Stimulated activated CD4-positive, alpha-beta T cell treated with anti-CD3 and anti-CD28 coated beads, Interleukin-12 subunit alpha, Interleukin-12 subunit beta, amount 100 ng/mL, for 24 hours (primary cell): ENCODE data around the gene SH3GLB1.

Source experiments
- DNase-seq, 2 experiments: peaks; one replicate each; pipeline ENCODE4 v3.0.0-alpha.2; 2020; ENCODE audit warnings: low read depth in 2 of 2

SH3GLB1 gene

GRCh38 chr1:86773341-86774288 lies 69.2 kb downstream of the SH3GLB1 start:
- no peak for DNase-seq

GRCh38 chr1:86774305-86775295 lies 70.2 kb downstream of the SH3GLB1 start:
- peak; percentile 17 to 22 for DNase-seq

GRCh38 chr1:86775395-86775794 lies 71.0 kb downstream of the SH3GLB1 start:
- DNase-seq, result no peak

GRCh38 chr1:86776108-86776507 lies 71.7 kb downstream of the SH3GLB1 start:
- DNase-seq, result no peak

- no peak for DNase-seq
These were observed 74.3 kb downstream of the SH3GLB1 start for GRCh38 chr1:86778569-86779239.

- no peak for DNase-seq
These were observed 75.2 kb downstream of the SH3GLB1 start for GRCh38 chr1:86779308-86780191.

- no peak for DNase-seq
These were observed 78.1 kb downstream of the SH3GLB1 start for GRCh38 chr1:86782482-86782881.

- DNase-seq, result no peak
These were observed 83.2 kb downstream of the SH3GLB1 start for GRCh38 chr1:86787621-86788020.

- DNase-seq, result no peak
These were observed 84.2 kb downstream of the SH3GLB1 start for GRCh38 chr1:86788300-86789206.

- no peak for DNase-seq
These were observed 90.9 kb downstream of the SH3GLB1 start for GRCh38 chr1:86795316-86795715.
